HG02970 (cell line): ENCODE measurements around the gene SMO.
"Not testable (repeated sequence)": the region's sequence is repeated elsewhere in the genome, so short reads cannot be mapped to it uniquely, and the experiment has no call there.

Source experiments
- ATAC-seq: cut with Tn5 transposase; IDR thresholded peaks from one replicate; pipeline ENCODE4 v1.9.1; 2021; ENCODE audit warnings: mild to moderate bottlenecking, moderate library complexity, moderate number of reproducible peaks; ENCODE audit not compliant: unreplicated experiment, low FRiP score

The SMO gene

GRCh38 chr7:129169171-129169671 lies 19.2 kb upstream of the SMO start:
- no peak for ATAC-seq

- ATAC-seq: no peak
Measured at GRCh38 chr7:129169686-129170440, 18.6 kb upstream of the SMO start.

GRCh38 chr7:129170441-129171021 lies 17.9 kb upstream of the SMO start:
- ATAC-seq: no peak

- ATAC-seq: not testable (repeated sequence)
Measured at GRCh38 chr7:129173861-129174260, 14.6 kb upstream of the SMO start.

- no peak for ATAC-seq
Measured at GRCh38 chr7:129176916-129177710, 11.3 kb upstream of the SMO start.

- no peak for ATAC-seq
Measured at GRCh38 chr7:129184981-129185670, 3.3 kb upstream of the SMO start.

GRCh38 chr7:129186749-129187260 lies 1.6 kb upstream of the SMO start:
- ATAC-seq: no peak

GRCh38 chr7:129187681-129188371 lies 607 bp upstream of the SMO start:
- no peak for ATAC-seq

GRCh38 chr7:129188892-129189660 lies 643 bp downstream of the SMO start:
- no peak for ATAC-seq

- ATAC-seq: no peak
Measured at GRCh38 chr7:129189661-129190310, 1.4 kb downstream of the SMO start.

GRCh38 chr7:129191272-129191671 lies 2.8 kb downstream of the SMO start:
- no peak for ATAC-seq

GRCh38 chr7:129193892-129194291 lies 5.5 kb downstream of the SMO start:
- ATAC-seq: no peak

- ATAC-seq: no peak
Measured at GRCh38 chr7:129197771-129198170, 9.3 kb downstream of the SMO start.

GRCh38 chr7:129199406-129199805 lies 11.0 kb downstream of the SMO start:
- no peak for ATAC-seq

- no peak for ATAC-seq
Measured at GRCh38 chr7:129202058-129202777, 13.8 kb downstream of the SMO start.

- no peak for ATAC-seq
Measured at GRCh38 chr7:129203050-129203741, 14.8 kb downstream of the SMO start.

GRCh38 chr7:129205126-129205818 lies 16.8 kb downstream of the SMO start:
- ATAC-seq: no peak
